Keratinocyte (primary cell): Measurements from ENCODE around the gene UBXN6. TPM values are rescaled to one million over a fixed set of nuclear protein-coding genes. Genes with fewer than 3 reads are reported as not detected.

Source experiments
- DNase-seq: peaks from one replicate; pipeline ENCODE4 v3.0.0-alpha.2; 2011; ENCODE audit warnings: low read depth, missing footprints, low spot score
- FAIRE-seq: peaks from 2 replicates; lab custom pipeline; 2011; peaks lifted over from hg19 to GRCh38; lab: Jason Lieb, UNC
- H2AFZ ChIP-seq: 2 replicates; pipeline ENCODE4 v1.6.0; 2012; ENCODE audit warnings: low read length, control low read depth, inconsistent platforms; ENCODE audit not compliant: control insufficient read depth
- H3K27ac ChIP-seq: 2 replicates; pipeline ENCODE4 v1.5.1; 2011; ENCODE audit warnings: low read length; ENCODE audit not compliant: control insufficient read depth, insufficient read depth
- H3K27me3 ChIP-seq: 3 replicates; pipeline ENCODE4 v1.6.0; 2011; ENCODE audit warnings: low read length; ENCODE audit not compliant: control insufficient read depth, insufficient read depth; ENCODE audit errors: extremely low read depth
- H3K36me3 ChIP-seq, 2 experiments: 2 replicates in 1 of 2; 3 replicates in 1 of 2; pipeline ENCODE4 v1.5.1; 2011; ENCODE audit warnings: low read length in 2 of 2, mild to moderate bottlenecking in 1 of 2; ENCODE audit not compliant: control insufficient read depth in 2 of 2, insufficient read depth in 2 of 2; ENCODE audit errors: extremely low read depth in 1 of 2
- H3K4me1 ChIP-seq: 3 replicates; pipeline ENCODE4 v1.5.1; 2011; ENCODE audit warnings: low read length; ENCODE audit not compliant: control insufficient read depth, insufficient read depth; ENCODE audit errors: extremely low read depth
- H3K4me2 ChIP-seq: 3 replicates; pipeline ENCODE4 v1.6.0; 2011; ENCODE audit warnings: low read depth, low read length; ENCODE audit not compliant: control insufficient read depth, insufficient read depth; ENCODE audit errors: extremely low read depth
- H3K4me3 ChIP-seq, 3 experiments: fragments of 200-600 bp in 1 of 3; sonication (generic) in 1 of 3; 2 replicates in 2 of 3; 3 replicates in 1 of 3; pipeline ENCODE4 v1.5.1; 2011 to 2016; ENCODE audit warnings: low read length in 3 of 3, mild to moderate bottlenecking in 3 of 3, control low read depth in 2 of 3, inconsistent platforms in 1 of 3, low read depth in 1 of 3, mixed read lengths in 1 of 3, mixed run types in 1 of 3, moderate library complexity in 1 of 3; ENCODE audit not compliant: control insufficient read depth in 2 of 3, insufficient read depth in 2 of 3; ENCODE audit errors: extremely low read depth in 1 of 3
- H3K79me2 ChIP-seq: 2 replicates; pipeline ENCODE4 v1.6.0; 2012; ENCODE audit warnings: low read length; ENCODE audit not compliant: control insufficient read depth, insufficient read depth
- H3K9ac ChIP-seq: 3 replicates; pipeline ENCODE4 v1.6.0; 2011; ENCODE audit warnings: low read length; ENCODE audit not compliant: control insufficient read depth, insufficient read depth; ENCODE audit errors: extremely low read depth
- H3K9me1 ChIP-seq: 3 replicates; pipeline ENCODE4 v1.6.0; 2011; ENCODE audit warnings: low read length; ENCODE audit not compliant: control insufficient read depth, insufficient read depth; ENCODE audit errors: extremely low read depth
- H3K9me3 ChIP-seq: 2 replicates; pipeline ENCODE4 v1.5.1; 2012; ENCODE audit warnings: low read depth, low read length; ENCODE audit not compliant: control insufficient read depth
- H4K20me1 ChIP-seq: 3 replicates; pipeline ENCODE4 v1.6.0; 2011; ENCODE audit warnings: low read length; ENCODE audit not compliant: control insufficient read depth, insufficient read depth; ENCODE audit errors: extremely low read depth
- CTCF ChIP-seq, 3 experiments: IDR thresholded peaks in 1 of 3; conservative IDR thresholded peaks in 1 of 3; optimal IDR thresholded peaks in 1 of 3; 2 replicates in 2 of 3; 3 replicates in 1 of 3; pipeline versions ENCODE3 to v1.5.1; 2011; ENCODE audit warnings: low read length in 3 of 3, mild to moderate bottlenecking in 3 of 3, moderate library complexity in 2 of 3, control low read depth in 1 of 3, inconsistent platforms in 1 of 3; ENCODE audit not compliant: insufficient read depth in 2 of 3; ENCODE audit errors: extremely low read depth in 1 of 3
- EZH2 ChIP-seq: IDR thresholded peaks from one replicate; pipeline ENCODE4 v1.6.1; 2012; ENCODE audit warnings: inconsistent platforms, mild to moderate bottlenecking, low read length, moderate library complexity
- dilution Hi-C: fragments of 300-500 bp; cut with MboI; formaldehyde crosslinking; loops from one replicate; pipeline ENCODE4 v1.7.0; 2020; ENCODE audit warnings: low sequenced_read_pairs; ENCODE audit not compliant: extremely low pct_ligation_motif_present
- polyA plus RNA-seq, 5 experiments: library from polyadenylated mRNA; depleted of rRNA in 3 of 5; stranded (reverse) in 3 of 5; stranded (forward) in 1 of 5; unstranded in 1 of 5; fragments of >200 nt; gene quantifications; 1 replicate in 1 of 5; 2 replicates in 3 of 5; 3 replicates in 1 of 5; pipeline versions ENCODE4 v1.2.1 to v1.2.3, GENCODE V29; 2011 to 2012; ENCODE audit warnings: missing spikeins in 2 of 5, low read depth in 1 of 5, low replicate concordance in 1 of 5

Gene UBXN6
- polyA plus RNA-seq, 1 donor (not counting 4 experiments of a cell fraction or from before 2014, with no cell fraction given), result 36.4 TPM

GRCh38 chr19:4414800-4415321 is 42.7 kb downstream of the UBXN6 start:
- no peak overlapping the region for H2AFZ ChIP-seq

GRCh38 chr19:4414144-4414799 is 43.3 kb downstream of the UBXN6 start:
- Histone ChIP-seq H3K79me2 (peaks cover 26% of the 10 kb centered on the region), H3K9ac (no peak overlapping the region), H3K9me3 (no peaks in the 10 kb centered on the region), H4K20me1 (no peaks in the 10 kb centered on the region), H3K9me1 (no peaks in the 10 kb centered on the region), H3K36me3 (peaks cover 5 to 10% of the 10 kb centered on the region in 2 experiments), H3K27ac (no peak overlapping the region), H3K4me1 (no peaks in the 10 kb centered on the region), H2AFZ (no peak overlapping the region), H3K4me3 (no peak overlapping the region), H3K4me2 (no peak overlapping the region), H3K27me3 (no peaks in the 10 kb centered on the region)
- DNase-seq, result no peak
- dilution Hi-C loops, result no loop called here
- TF ChIP-seq CTCF (optimal IDR thresholded peaks at IDR 0.05 in 1 of 3, IDR thresholded peaks at IDR 0.05 in 1 of 3, conservative IDR thresholded peaks at IDR 0.05 in 1 of 3; ENCODE audit: extremely low read depth in 1 of 3, insufficient read depth in 2 of 3, low read length in 3 of 3), result no peak
- TF ChIP-seq EZH2, result no peak
- peak; percentile 17 for FAIRE-seq

More at GRCh38 chr19:4414800-4415321, 42.7 kb downstream of the UBXN6 start:
- Histone ChIP-seq H3K9me3 (no peaks in the 10 kb centered on the region), H3K4me3 (no peak overlapping the region), H3K79me2 (peaks cover 24% of the 10 kb centered on the region), H3K9ac (no peak overlapping the region), H3K4me1 (peaks cover under 1% of the 10 kb centered on the region), H3K4me2 (no peak overlapping the region), H3K9me1 (no peaks in the 10 kb centered on the region), H3K27me3 (no peaks in the 10 kb centered on the region), H3K36me3 (peaks cover 3 to 8% of the 10 kb centered on the region in 2 experiments), H4K20me1 (no peaks in the 10 kb centered on the region), H3K27ac (no peak overlapping the region)
- FAIRE-seq (no peak), DNase-seq (no peak)
- dilution Hi-C loops, result no loop called here
- TF ChIP-seq CTCF (optimal IDR thresholded peaks at IDR 0.05 in 1 of 3, IDR thresholded peaks at IDR 0.05 in 1 of 3, conservative IDR thresholded peaks at IDR 0.05 in 1 of 3; ENCODE audit: extremely low read depth in 1 of 3, insufficient read depth in 2 of 3, low read length in 3 of 3), result no peak
- TF ChIP-seq EZH2, result no peak
